ENCODE results near the gene TXNDC8.

The TXNDC8 gene

GRCh38 chr9:110343551-110343950 lies 5.9 kb upstream of the TXNDC8 start:
- Histone ChIP-seq H3K9me3 (ENCODE audit: low read length) (no peaks in the 10 kb centered on the region), H3K4me1 (ENCODE audit: insufficient read depth, low read length) (no peaks in the 10 kb centered on the region), H3K4me3 (ENCODE audit: low read length) (no peak overlapping the region), H3K27me3 (ENCODE audit: insufficient read depth, low read length) (no peaks in the 10 kb centered on the region), H3K36me3 (ENCODE audit: insufficient read depth, low read length) (no peaks in the 10 kb centered on the region), H2AFZ (ENCODE audit: low read depth, low read length) (no peak overlapping the region)

GRCh38 chr9:110340306-110340705 lies 2.6 kb upstream of the TXNDC8 start:
- H3K4me1 ChIP-seq (ENCODE audit: insufficient read depth, low read length): peaks cover 2% of the 10 kb centered on the region
- no peaks in the 10 kb centered on the region for H3K36me3 ChIP-seq (ENCODE audit: insufficient read depth, low read length)
- peaks cover under 1% of the 10 kb centered on the region for H3K27me3 ChIP-seq (ENCODE audit: insufficient read depth, low read length)
- no peaks in the 10 kb centered on the region for H3K9me3 ChIP-seq (ENCODE audit: low read length)
- H2AFZ ChIP-seq (ENCODE audit: low read depth, low read length): no peak overlapping the region
- no peak overlapping the region for H3K4me3 ChIP-seq (ENCODE audit: low read length)

GRCh38 chr9:110338143-110338542 lies 480 bp upstream of the TXNDC8 start:
- Histone ChIP-seq H3K9me3 (ENCODE audit: low read length) (no peaks in the 10 kb centered on the region), H3K27me3 (ENCODE audit: insufficient read depth, low read length) (peaks cover 2% of the 10 kb centered on the region), H3K4me3 (ENCODE audit: low read length) (no peak overlapping the region), H2AFZ (ENCODE audit: low read depth, low read length) (no peak overlapping the region), H3K4me1 (ENCODE audit: insufficient read depth, low read length) (peaks cover 2% of the 10 kb centered on the region), H3K36me3 (ENCODE audit: insufficient read depth, low read length) (no peaks in the 10 kb centered on the region)

GRCh38 chr9:110336363-110336762 lies 1.3 kb downstream of the TXNDC8 start:
- peaks cover 2% of the 10 kb centered on the region for H3K4me1 ChIP-seq (ENCODE audit: insufficient read depth, low read length)
- no peaks in the 10 kb centered on the region for H3K36me3 ChIP-seq (ENCODE audit: insufficient read depth, low read length)
- H2AFZ ChIP-seq (ENCODE audit: low read depth, low read length): no peak overlapping the region
- peaks cover 3% of the 10 kb centered on the region for H3K27me3 ChIP-seq (ENCODE audit: insufficient read depth, low read length)
- no peaks in the 10 kb centered on the region for H3K9me3 ChIP-seq (ENCODE audit: low read length)
- H3K4me3 ChIP-seq (ENCODE audit: low read length): no peak overlapping the region

- no peak overlapping the region for H2AFZ ChIP-seq (ENCODE audit: low read depth, low read length)
- peaks cover 2% of the 10 kb centered on the region for H3K4me1 ChIP-seq (ENCODE audit: insufficient read depth, low read length)
- H3K36me3 ChIP-seq (ENCODE audit: insufficient read depth, low read length): no peaks in the 10 kb centered on the region
- peaks cover 3% of the 10 kb centered on the region for H3K27me3 ChIP-seq (ENCODE audit: insufficient read depth, low read length)
- H3K9me3 ChIP-seq (ENCODE audit: low read length): peaks cover 2% of the 10 kb centered on the region
- H3K4me3 ChIP-seq (ENCODE audit: low read length): no peak overlapping the region
These were observed 2.8 kb downstream of the TXNDC8 start for GRCh38 chr9:110334871-110335270.

GRCh38 chr9:110334183-110334582 lies 3.5 kb downstream of the TXNDC8 start:
- Histone ChIP-seq H3K4me1 (ENCODE audit: insufficient read depth, low read length) (peaks cover 2% of the 10 kb centered on the region), H3K27me3 (ENCODE audit: insufficient read depth, low read length) (peaks cover 3% of the 10 kb centered on the region), H3K36me3 (ENCODE audit: insufficient read depth, low read length) (no peaks in the 10 kb centered on the region), H3K4me3 (ENCODE audit: low read length) (no peak overlapping the region), H2AFZ (ENCODE audit: low read depth, low read length) (no peak overlapping the region), H3K9me3 (ENCODE audit: low read length) (peaks cover 2% of the 10 kb centered on the region)

- peaks cover 2% of the 10 kb centered on the region for H3K9me3 ChIP-seq (ENCODE audit: low read length)
- no peak overlapping the region for H2AFZ ChIP-seq (ENCODE audit: low read depth, low read length)
- H3K27me3 ChIP-seq (ENCODE audit: insufficient read depth, low read length): peaks cover 3% of the 10 kb centered on the region
- H3K4me3 ChIP-seq (ENCODE audit: low read length): no peak overlapping the region
- H3K4me1 ChIP-seq (ENCODE audit: insufficient read depth, low read length): peaks cover 2% of the 10 kb centered on the region
- no peaks in the 10 kb centered on the region for H3K36me3 ChIP-seq (ENCODE audit: insufficient read depth, low read length)
These were observed 4.9 kb downstream of the TXNDC8 start for GRCh38 chr9:110332766-110333165.

- Histone ChIP-seq H3K9me3 (ENCODE audit: low read length) (peaks cover 2% of the 10 kb centered on the region), H3K36me3 (ENCODE audit: insufficient read depth, low read length) (no peaks in the 10 kb centered on the region), H3K27me3 (ENCODE audit: insufficient read depth, low read length) (peaks cover 3% of the 10 kb centered on the region), H2AFZ (ENCODE audit: low read depth, low read length) (no peak overlapping the region), H3K4me3 (ENCODE audit: low read length) (no peak overlapping the region), H3K4me1 (ENCODE audit: insufficient read depth, low read length) (peaks cover 3% of the 10 kb centered on the region)
These were observed 7.1 kb downstream of the TXNDC8 start for GRCh38 chr9:110330484-110331105.

- H2AFZ ChIP-seq (ENCODE audit: low read depth, low read length): no peak overlapping the region
- peaks cover 2% of the 10 kb centered on the region for H3K9me3 ChIP-seq (ENCODE audit: low read length)
- no peak overlapping the region for H3K4me3 ChIP-seq (ENCODE audit: low read length)
- peaks cover 3% of the 10 kb centered on the region for H3K4me1 ChIP-seq (ENCODE audit: insufficient read depth, low read length)
- H3K27me3 ChIP-seq (ENCODE audit: insufficient read depth, low read length): peaks cover 2% of the 10 kb centered on the region
- H3K36me3 ChIP-seq (ENCODE audit: insufficient read depth, low read length): no peaks in the 10 kb centered on the region
These were observed 7.9 kb downstream of the TXNDC8 start for GRCh38 chr9:110329639-110330230.

- Histone ChIP-seq H3K9me3 (ENCODE audit: low read length) (peaks cover 2% of the 10 kb centered on the region), H3K27me3 (ENCODE audit: insufficient read depth, low read length) (peaks cover 2% of the 10 kb centered on the region), H3K4me1 (ENCODE audit: insufficient read depth, low read length) (peaks cover 3% of the 10 kb centered on the region), H2AFZ (ENCODE audit: low read depth, low read length) (no peak overlapping the region), H3K36me3 (ENCODE audit: insufficient read depth, low read length) (no peaks in the 10 kb centered on the region), H3K4me3 (ENCODE audit: low read length) (no peak overlapping the region)
These were observed 8.9 kb downstream of the TXNDC8 start for GRCh38 chr9:110328763-110329162.

GRCh38 chr9:110327716-110328115 lies 9.9 kb downstream of the TXNDC8 start:
- H3K9me3 ChIP-seq (ENCODE audit: low read length): peaks cover 2% of the 10 kb centered on the region
- no peak overlapping the region for H2AFZ ChIP-seq (ENCODE audit: low read depth, low read length)
- no peak overlapping the region for H3K4me3 ChIP-seq (ENCODE audit: low read length)
- peaks cover 3% of the 10 kb centered on the region for H3K4me1 ChIP-seq (ENCODE audit: insufficient read depth, low read length)
- no peaks in the 10 kb centered on the region for H3K36me3 ChIP-seq (ENCODE audit: insufficient read depth, low read length)
- H3K27me3 ChIP-seq (ENCODE audit: insufficient read depth, low read length): peaks cover 2% of the 10 kb centered on the region

GRCh38 chr9:110323818-110324217 lies 13.8 kb downstream of the TXNDC8 start:
- peaks cover 3% of the 10 kb centered on the region for H3K4me1 ChIP-seq (ENCODE audit: insufficient read depth, low read length)
- H2AFZ ChIP-seq (ENCODE audit: low read depth, low read length): no peak overlapping the region
- no peak overlapping the region for H3K4me3 ChIP-seq (ENCODE audit: low read length)
- peaks cover 3% of the 10 kb centered on the region for H3K27me3 ChIP-seq (ENCODE audit: insufficient read depth, low read length)
- no peaks in the 10 kb centered on the region for H3K36me3 ChIP-seq (ENCODE audit: insufficient read depth, low read length)
- H3K9me3 ChIP-seq (ENCODE audit: low read length): no peaks in the 10 kb centered on the region

GRCh38 chr9:110320651-110321445 lies 16.8 kb downstream of the TXNDC8 start:
- Histone ChIP-seq H3K9me3 (ENCODE audit: low read length) (no peaks in the 10 kb centered on the region), H3K27me3 (ENCODE audit: insufficient read depth, low read length) (peaks cover 3% of the 10 kb centered on the region), H3K36me3 (ENCODE audit: insufficient read depth, low read length) (no peaks in the 10 kb centered on the region), H3K4me1 (ENCODE audit: insufficient read depth, low read length) (no peaks in the 10 kb centered on the region), H3K4me3 (ENCODE audit: low read length) (no peak overlapping the region), H2AFZ (ENCODE audit: low read depth, low read length) (no peak overlapping the region)
